BE2C (cell line): ENCODE measurements around the gene MED26.

ENCODE experiments used
- DNase-seq: peaks from one replicate; pipeline ENCODE4 v3.0.0-alpha.2; 2020
- H3K27me3 ChIP-seq: fragments of 250-450 bp; sonication (Bioruptor Pico); 2 replicates; pipeline ENCODE4 v1.5.1; 2020; ENCODE audit warnings: mild to moderate bottlenecking
- H3K36me3 ChIP-seq: fragments of 250-450 bp; sonication (Bioruptor Pico); 2 replicates; pipeline ENCODE4 v1.5.1; 2020; ENCODE audit warnings: mild to moderate bottlenecking
- H3K4me1 ChIP-seq: fragments of 250-450 bp; sonication (Bioruptor Pico); 2 replicates; pipeline ENCODE4 v1.5.1; 2020
- H3K4me3 ChIP-seq: 2 replicates; pipeline ENCODE4 v1.5.1; 2011; ENCODE audit warnings: low read depth, low read length
- H3K9me3 ChIP-seq: fragments of 250-450 bp; sonication (Bioruptor Pico); 2 replicates; pipeline ENCODE4 v1.5.1; 2020
- TF ChIP-seq, protein P1 (sequence below): IDR thresholded peaks from 2 replicates; pipeline ENCODE4 v1.5.1; 2012; ENCODE audit warnings: mild to moderate bottlenecking, low read depth, low read length

Gene MED26

DNA sequence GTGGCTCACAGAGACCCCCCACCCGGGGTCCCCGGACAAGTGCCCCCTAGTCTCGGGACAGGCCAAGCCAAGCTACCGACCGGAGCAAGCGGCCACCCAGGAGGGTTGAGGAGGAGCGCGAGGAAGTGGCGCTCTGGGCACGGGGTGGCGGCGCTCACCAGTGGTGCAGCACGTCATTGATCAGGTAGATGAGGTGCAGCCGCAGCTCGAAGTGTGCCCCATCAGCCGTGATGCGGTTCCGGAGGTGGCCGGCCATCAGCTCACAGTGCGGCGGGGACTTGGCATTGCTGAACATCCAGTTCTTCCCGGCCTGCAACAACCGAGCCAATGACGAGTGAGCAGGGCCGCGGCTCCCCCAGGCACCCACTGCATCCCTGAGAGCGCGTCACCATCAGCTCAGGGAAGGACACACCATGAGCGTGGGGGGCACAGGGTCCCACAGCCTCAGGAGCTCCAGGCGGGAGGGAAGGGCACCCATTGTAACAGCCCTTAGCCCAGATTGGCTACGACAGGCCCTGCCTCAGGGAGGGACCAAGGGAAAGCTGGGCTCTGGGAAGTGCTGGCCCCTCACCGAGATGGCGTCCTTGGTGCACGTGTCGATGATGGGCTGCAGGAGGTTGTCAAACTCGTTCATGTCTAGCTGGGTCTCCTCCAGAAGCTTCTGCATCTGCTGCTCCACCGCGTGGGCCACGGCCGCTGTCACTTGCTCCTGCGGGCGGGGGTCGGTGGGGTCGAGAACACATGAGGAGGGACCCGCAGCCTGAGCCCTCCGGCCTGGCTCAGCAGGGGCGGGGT lies 95.4 kb downstream of the MED26 start:
- DNase-seq = no peak
- H3K4me1 ChIP-seq = no peaks in the 10 kb centered on the region
- peaks cover 97% of the 10 kb centered on the region for H3K36me3 ChIP-seq
- no peak overlapping the region for H3K4me3 ChIP-seq
- TF ChIP-seq, protein P1, sequence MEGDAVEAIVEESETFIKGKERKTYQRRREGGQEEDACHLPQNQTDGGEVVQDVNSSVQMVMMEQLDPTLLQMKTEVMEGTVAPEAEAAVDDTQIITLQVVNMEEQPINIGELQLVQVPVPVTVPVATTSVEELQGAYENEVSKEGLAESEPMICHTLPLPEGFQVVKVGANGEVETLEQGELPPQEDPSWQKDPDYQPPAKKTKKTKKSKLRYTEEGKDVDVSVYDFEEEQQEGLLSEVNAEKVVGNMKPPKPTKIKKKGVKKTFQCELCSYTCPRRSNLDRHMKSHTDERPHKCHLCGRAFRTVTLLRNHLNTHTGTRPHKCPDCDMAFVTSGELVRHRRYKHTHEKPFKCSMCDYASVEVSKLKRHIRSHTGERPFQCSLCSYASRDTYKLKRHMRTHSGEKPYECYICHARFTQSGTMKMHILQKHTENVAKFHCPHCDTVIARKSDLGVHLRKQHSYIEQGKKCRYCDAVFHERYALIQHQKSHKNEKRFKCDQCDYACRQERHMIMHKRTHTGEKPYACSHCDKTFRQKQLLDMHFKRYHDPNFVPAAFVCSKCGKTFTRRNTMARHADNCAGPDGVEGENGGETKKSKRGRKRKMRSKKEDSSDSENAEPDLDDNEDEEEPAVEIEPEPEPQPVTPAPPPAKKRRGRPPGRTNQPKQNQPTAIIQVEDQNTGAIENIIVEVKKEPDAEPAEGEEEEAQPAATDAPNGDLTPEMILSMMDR = no peak
- H3K9me3 ChIP-seq = no peaks in the 10 kb centered on the region
- no peaks in the 10 kb centered on the region for H3K27me3 ChIP-seq

DNA sequence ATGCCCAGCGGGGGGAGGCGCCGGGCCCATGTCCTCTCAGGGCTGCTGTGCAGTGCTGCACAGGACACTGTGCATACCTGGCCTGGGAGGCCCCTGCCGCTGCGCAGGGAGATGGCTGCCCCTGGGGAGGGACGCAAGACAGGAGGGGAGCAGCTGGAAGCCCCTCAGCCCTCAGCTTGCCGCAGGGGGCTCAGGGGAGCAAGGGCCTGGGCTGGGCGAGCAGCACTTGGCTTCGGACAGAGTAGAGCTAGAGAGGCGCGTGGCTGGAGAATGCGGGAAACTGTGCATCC lies 96.7 kb downstream of the MED26 start:
- Histone ChIP-seq H3K9me3 (no peaks in the 10 kb centered on the region), H3K4me3 (no peak overlapping the region), H3K36me3 (peaks cover 97% of the 10 kb centered on the region), H3K4me1 (no peaks in the 10 kb centered on the region), H3K27me3 (no peaks in the 10 kb centered on the region)
- TF ChIP-seq, protein P1 = no peak
- no peak for DNase-seq

DNA sequence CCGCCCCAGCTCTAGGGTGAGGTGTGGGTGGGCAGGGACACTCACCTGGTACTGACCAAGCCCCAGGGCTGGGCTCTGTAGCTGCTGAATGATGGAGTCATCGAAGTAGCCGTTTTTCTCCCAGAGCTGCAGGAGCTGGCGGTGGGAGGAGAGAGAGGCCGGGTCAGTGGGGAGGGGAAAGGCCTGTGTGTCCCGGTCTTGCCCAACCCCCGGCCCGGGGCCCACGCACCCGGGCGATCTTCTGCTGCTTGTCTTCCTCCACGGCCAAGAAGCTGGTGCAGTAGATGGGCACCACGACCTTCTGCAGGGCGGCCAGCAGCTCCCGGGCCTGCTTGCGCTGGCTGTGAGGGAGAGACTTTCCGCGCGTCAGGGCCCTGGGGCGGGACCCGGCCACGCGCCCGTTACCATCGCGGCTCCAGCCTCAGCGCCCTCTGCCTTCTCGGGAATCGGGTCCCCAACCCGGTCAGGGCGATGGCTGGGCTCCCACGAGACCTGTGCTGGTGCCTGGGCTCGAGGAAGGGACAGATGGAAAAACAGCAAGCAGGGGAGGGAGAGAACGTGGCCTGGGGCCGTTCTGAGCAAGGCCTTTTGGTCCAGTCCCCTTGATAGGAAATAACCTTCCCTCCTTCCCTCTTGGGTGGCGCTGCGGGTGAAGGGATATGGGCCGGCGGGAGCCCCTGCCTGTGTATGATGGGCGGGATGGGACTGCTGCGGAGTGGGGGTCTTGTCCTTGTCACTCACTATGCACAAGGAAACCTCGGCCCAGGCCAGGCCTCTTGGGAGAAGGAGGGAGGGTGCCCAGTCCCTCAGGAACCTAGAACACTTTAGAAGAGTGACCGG lies 97.2 kb downstream of the MED26 start:
- Histone ChIP-seq H3K27me3 (no peaks in the 10 kb centered on the region), H3K36me3 (peaks cover 97% of the 10 kb centered on the region), H3K9me3 (no peaks in the 10 kb centered on the region), H3K4me1 (no peaks in the 10 kb centered on the region), H3K4me3 (no peak overlapping the region)
- no peak for DNase-seq
- TF ChIP-seq, protein P1 = no peak

DNA sequence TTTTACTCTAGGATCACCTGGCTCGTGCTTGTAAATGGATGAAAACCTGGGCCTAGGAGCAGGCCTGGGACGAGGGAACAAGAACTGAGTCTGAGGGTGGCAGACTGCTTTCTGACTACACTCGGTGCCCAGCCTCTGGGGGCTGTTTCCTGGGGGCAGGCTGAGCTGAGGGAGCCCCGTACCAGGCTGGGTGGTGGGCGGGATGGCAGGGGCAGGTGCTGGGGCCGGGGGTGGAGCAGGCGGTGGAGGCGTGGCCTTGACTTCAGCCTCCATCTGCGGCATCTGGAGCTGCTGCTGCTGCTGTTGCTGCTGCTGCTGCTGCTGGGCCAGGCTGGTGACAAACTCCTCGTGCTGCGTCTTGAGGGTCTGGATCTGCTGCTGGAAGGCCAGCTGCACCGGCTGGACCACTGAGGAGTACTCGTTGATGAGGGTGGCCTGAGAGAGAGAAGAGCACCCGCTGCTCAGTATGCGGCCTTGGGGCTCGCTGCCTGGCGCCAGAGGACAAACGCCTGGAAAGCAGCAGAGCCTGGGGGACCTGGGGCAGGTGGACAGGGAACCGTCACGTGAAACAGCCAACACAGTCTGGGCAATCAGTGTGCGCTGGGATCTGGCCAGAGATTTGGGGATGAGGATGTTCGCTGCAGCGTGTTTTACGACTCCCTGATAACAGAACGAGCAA lies 98.4 kb downstream of the MED26 start:
- Histone ChIP-seq H3K27me3 (no peaks in the 10 kb centered on the region), H3K4me3 (no peak overlapping the region), H3K36me3 (peaks cover 97% of the 10 kb centered on the region), H3K4me1 (no peaks in the 10 kb centered on the region), H3K9me3 (no peaks in the 10 kb centered on the region)
- TF ChIP-seq, protein P1 = no peak
- no peak for DNase-seq

DNA sequence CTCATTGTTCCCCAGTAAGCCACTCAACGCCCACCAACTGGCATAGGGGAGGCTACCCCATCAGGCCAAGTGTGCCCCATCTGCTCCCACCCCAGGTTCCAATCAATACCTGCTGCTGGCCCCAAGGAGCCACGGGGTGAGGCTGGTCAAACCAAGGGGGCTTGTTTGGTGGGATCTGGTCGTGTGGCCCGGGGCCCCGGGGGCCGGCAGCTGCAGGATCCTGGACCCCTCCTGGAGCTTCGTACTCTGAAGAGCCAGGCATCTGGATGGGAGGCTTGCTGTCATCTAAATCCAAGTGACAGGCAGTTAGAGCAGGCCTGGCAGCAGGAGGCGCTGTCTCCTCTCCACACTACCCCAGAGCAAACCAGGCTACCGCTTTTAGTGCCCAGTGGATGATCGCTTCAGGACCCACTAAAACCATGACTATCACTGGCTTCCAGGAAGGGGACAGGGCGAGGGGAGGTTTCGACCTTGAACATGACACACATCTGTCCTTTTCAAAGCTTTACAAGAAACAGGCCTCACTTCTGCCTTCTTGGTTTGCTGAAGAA lies 100.0 kb downstream of the MED26 start:
- DNase-seq = peak; percentile 58
- Histone ChIP-seq H3K9me3 (no peaks in the 10 kb centered on the region), H3K36me3 (peaks cover 93% of the 10 kb centered on the region), H3K27me3 (no peaks in the 10 kb centered on the region), H3K4me3 (no peak overlapping the region), H3K4me1 (no peaks in the 10 kb centered on the region)
- TF ChIP-seq, protein P1 = peak; percentile 62
